Peyer's patch (tissue), 4 donors: ENCODE results near the gene SLC26A9.
"Not testable (repeated sequence)": the region's sequence is repeated elsewhere in the genome, so short reads cannot be mapped to it uniquely, and the experiment has no call there.

Experiments used
- POLR2A ChIP-seq, 2 donors: fragments of 450-650 bp; IDR thresholded peaks; one replicate each; pipeline ENCODE4 v1.5.1; 2017; ENCODE audit warnings: antibody characterized with exemption in 2 of 2, mild to moderate bottlenecking in 2 of 2, moderate library complexity in 2 of 2
- TF ChIP-seq, protein P1 (sequence below), 6 experiments: fragments of 450-650 bp in 4 of 6; fragments of 200-600 bp in 2 of 6; sonication (generic) in 1 of 6; IDR thresholded peaks; one replicate each; pipeline ENCODE4 v1.5.1; 2017 to 2019; ENCODE audit warnings: antibody characterized with exemption in 6 of 6, mild to moderate bottlenecking in 3 of 6, moderate library complexity in 1 of 6

DNA sequence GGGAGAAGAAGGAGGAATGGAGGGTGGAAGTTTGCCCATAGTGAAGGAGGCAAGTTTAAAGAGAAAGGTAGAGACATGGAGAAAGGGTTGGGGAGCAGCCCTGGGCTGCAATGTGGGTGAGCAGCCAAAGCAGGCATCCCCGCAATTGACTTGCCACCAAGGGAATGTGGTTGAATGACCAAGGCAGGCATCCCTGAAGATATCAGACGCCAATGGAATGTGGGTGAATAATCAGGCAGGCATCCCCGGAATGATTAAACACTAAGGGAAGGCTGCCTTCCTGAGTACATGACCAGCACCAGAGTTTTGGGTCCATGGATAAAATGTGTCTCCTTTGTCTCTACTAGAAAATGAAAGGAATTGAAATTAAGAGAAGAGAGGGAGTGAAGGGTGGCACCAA is 53.5 kb downstream of the SLC26A9 start:
- TF ChIP-seq, protein P1, sequence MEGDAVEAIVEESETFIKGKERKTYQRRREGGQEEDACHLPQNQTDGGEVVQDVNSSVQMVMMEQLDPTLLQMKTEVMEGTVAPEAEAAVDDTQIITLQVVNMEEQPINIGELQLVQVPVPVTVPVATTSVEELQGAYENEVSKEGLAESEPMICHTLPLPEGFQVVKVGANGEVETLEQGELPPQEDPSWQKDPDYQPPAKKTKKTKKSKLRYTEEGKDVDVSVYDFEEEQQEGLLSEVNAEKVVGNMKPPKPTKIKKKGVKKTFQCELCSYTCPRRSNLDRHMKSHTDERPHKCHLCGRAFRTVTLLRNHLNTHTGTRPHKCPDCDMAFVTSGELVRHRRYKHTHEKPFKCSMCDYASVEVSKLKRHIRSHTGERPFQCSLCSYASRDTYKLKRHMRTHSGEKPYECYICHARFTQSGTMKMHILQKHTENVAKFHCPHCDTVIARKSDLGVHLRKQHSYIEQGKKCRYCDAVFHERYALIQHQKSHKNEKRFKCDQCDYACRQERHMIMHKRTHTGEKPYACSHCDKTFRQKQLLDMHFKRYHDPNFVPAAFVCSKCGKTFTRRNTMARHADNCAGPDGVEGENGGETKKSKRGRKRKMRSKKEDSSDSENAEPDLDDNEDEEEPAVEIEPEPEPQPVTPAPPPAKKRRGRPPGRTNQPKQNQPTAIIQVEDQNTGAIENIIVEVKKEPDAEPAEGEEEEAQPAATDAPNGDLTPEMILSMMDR (IDR thresholded peaks at IDR 0.05): not testable (repeated sequence)
- TF ChIP-seq POLR2A (IDR thresholded peaks at IDR 0.05): not testable (repeated sequence)
